ENCODE measurements around the gene PNLIPRP2.

- TF ChIP-seq CTCF (IDR thresholded peaks at IDR 0.05) (no peak), POLR2A (IDR thresholded peaks at IDR 0.05) (no peak)
These were observed 30.8 kb upstream of the PNLIPRP2 start for GRCh38 chr10:116589926-116590325.
